K562 (cell line): ENCODE measurements around the gene CGN. TPM values are rescaled to one million over a fixed set of nuclear protein-coding genes. Genes with fewer than 3 reads are reported as not detected.

ENCODE experiments used
- ATAC-seq: fragments of 200-7000 bp; cut with Tn5 transposase; 3 replicates; pipeline ENCODE4 v1.9.1; 2020; ENCODE audit warnings: moderate library complexity
- BruUV-seq: library from RNA; stranded (reverse); fragments of 400-500 nt; replicated peaks from 2 replicates; lab custom pipeline; 2021; lab: Mats Ljungman, UMichigan
- CTCF ChIA-PET: fragments of 300-600 bp; formaldehyde crosslinking; extraction: SDS; loops from one replicate; lab custom pipeline; 2021; ENCODE audit warnings: low intra/inter-chr PET ratio; lab: Yijun Ruan, JAX
- POLR2A ChIA-PET: fragments of 300-600, 350-650 bp; sonication (Branson Sonifier 250); formaldehyde crosslinking; extraction: SDS; loops from one replicate; lab custom pipeline; 2021; ENCODE audit warnings: antibody characterized with exemption, inconsistent platforms; lab: Yijun Ruan, JAX
- DNase-seq, 4 experiments: peaks; one replicate each; pipeline versions ENCODE4 v3.0.0 to v3.0.0-alpha.2; 2011 to 2018; ENCODE audit warnings: low spot score in 3 of 4, mixed read lengths in 3 of 4; ENCODE audit errors: extremely low read depth in 1 of 4
- FAIRE-seq: peaks from 2 replicates; lab custom pipeline; 2011; peaks lifted over from hg19 to GRCh38; lab: Jason Lieb, UNC
- H2AFZ ChIP-seq: 2 replicates; pipeline ENCODE4 v1.6.0; 2011; ENCODE audit warnings: low read depth, low read length, control low read depth, inconsistent platforms
- H3K27ac ChIP-seq: fragments of 200-600 bp; 3 replicates; pipeline ENCODE4 v1.8.0; 2011; ENCODE audit warnings: low read depth, mild to moderate bottlenecking, control low read depth, inconsistent platforms, low read length, moderate library complexity, mixed read lengths; ENCODE audit errors: extremely low read depth
- H3K27me3 ChIP-seq, 2 experiments: fragments of 300-600 bp in 1 of 2; 2 replicates in 1 of 2; 3 replicates in 1 of 2; pipeline versions ENCODE4 v1.6.0 to v1.8.0; 2011; ENCODE audit warnings: inconsistent platforms in 2 of 2, low read length in 2 of 2, mild to moderate bottlenecking in 1 of 2, mixed read lengths in 1 of 2, moderate library complexity in 1 of 2; ENCODE audit not compliant: control insufficient read depth in 2 of 2, insufficient read depth in 2 of 2
- H3K36me3 ChIP-seq: fragments of 300-600 bp; 3 replicates; pipeline ENCODE4 v1.8.0; 2011; ENCODE audit warnings: mild to moderate bottlenecking, low read length, inconsistent platforms; ENCODE audit not compliant: control insufficient read depth, insufficient read depth
- H3K4me1 ChIP-seq, 2 experiments: fragments of 200-600 bp in 1 of 2; replicated peaks in 1 of 2; 2 replicates in 1 of 2; 3 replicates in 1 of 2; pipeline versions ENCODE4 v1.5.1 to v1.8.0; 2011; ENCODE audit warnings: inconsistent platforms in 2 of 2, low read length in 2 of 2, mild to moderate bottlenecking in 1 of 2, mixed read lengths in 1 of 2, moderate library complexity in 1 of 2; ENCODE audit not compliant: control insufficient read depth in 2 of 2, insufficient read depth in 2 of 2
- H3K4me2 ChIP-seq: 2 replicates; pipeline ENCODE4 v1.6.1; 2011; ENCODE audit warnings: low read length, control low read depth, inconsistent platforms, mixed read lengths; ENCODE audit not compliant: insufficient read depth
- H3K4me3 ChIP-seq: fragments of 200-600 bp; sonication (generic), shearing (Covaris generic); 2 replicates; pipeline ENCODE4 v1.5.1; 2016; ENCODE audit warnings: control low read depth, inconsistent platforms
- H3K79me2 ChIP-seq: fragments of 200-600 bp; 3 replicates; pipeline ENCODE4 v1.8.0; 2011; ENCODE audit warnings: low read length, inconsistent platforms; ENCODE audit not compliant: control insufficient read depth, insufficient read depth
- H3K9ac ChIP-seq, 2 experiments: 2 replicates each; pipeline versions ENCODE4 v1.6.0 to v1.6.1; 2011; ENCODE audit warnings: low read depth in 2 of 2, low read length in 2 of 2, control low read depth in 1 of 2, inconsistent platforms in 1 of 2, mild to moderate bottlenecking in 1 of 2, mixed read lengths in 1 of 2; ENCODE audit not compliant: insufficient read depth in 1 of 2
- H3K9me1 ChIP-seq: one replicate; pipeline ENCODE4 v1.6.0; 2011; ENCODE audit warnings: inconsistent platforms, mild to moderate bottlenecking, low read length, moderate library complexity; ENCODE audit not compliant: control insufficient read depth, insufficient read depth
- H3K9me3 ChIP-seq: replicated peaks from 2 replicates; pipeline ENCODE4 v1.5.1; 2011; ENCODE audit warnings: low read depth, low read length, inconsistent platforms; ENCODE audit not compliant: control insufficient read depth, insufficient read depth
- H4K20me1 ChIP-seq: replicated peaks from 2 replicates; pipeline ENCODE4 v1.6.1; 2011; ENCODE audit warnings: low read length, inconsistent platforms, mixed read lengths; ENCODE audit not compliant: control insufficient read depth, insufficient read depth
- ARID4B ChIP-seq: sonication (generic); formaldehyde crosslinking; IDR thresholded peaks from 2 replicates; pipeline ENCODE4 v1.8.0; 2022; ENCODE audit warnings: mild to moderate bottlenecking, missing genetic modification reagents
- ATF3 ChIP-seq, 2 experiments: fragments of 450-650 bp in 1 of 2; sonication (generic) in 1 of 2; formaldehyde crosslinking in 1 of 2; IDR thresholded peaks in 1 of 2; conservative IDR thresholded peaks in 1 of 2; 2 replicates each; pipeline versions ENCODE4 v1.6.1 to v1.8.1; 2016 to 2023; ENCODE audit warnings: mild to moderate bottlenecking in 2 of 2, moderate library complexity in 2 of 2, inconsistent platforms in 1 of 2, missing genetic modification reagents in 1 of 2
- BCOR ChIP-seq: fragments of 450-650 bp; IDR thresholded peaks from 2 replicates; pipeline ENCODE4 v1.6.1; 2016
- DNMT1 ChIP-seq: fragments of 450-650 bp; IDR thresholded peaks from 2 replicates; pipeline ENCODE4 v1.6.1; 2016; ENCODE audit warnings: antibody characterized with exemption, mild to moderate bottlenecking
- KLF6 ChIP-seq: fragments of 250-450 bp; sonication (Bioruptor Pico); IDR thresholded peaks from 2 replicates; pipeline ENCODE4 v1.4.0; 2020; ENCODE audit warnings: mild to moderate bottlenecking, moderate library complexity, borderline replicate concordance
- NFE2L1 ChIP-seq: fragments of 450-650 bp; IDR thresholded peaks from 2 replicates; pipeline ENCODE4 v1.6.1; 2016; ENCODE audit warnings: missing genetic modification characterization, low read depth, mild to moderate bottlenecking, missing compliant biosample characterization, moderate library complexity, borderline replicate concordance
- POLR2AphosphoS2 ChIP-seq: IDR thresholded peaks from 2 replicates; pipeline ENCODE4 v1.6.1; 2012; ENCODE audit warnings: low read length, improper control_type of control experiment
- RAD21 ChIP-seq, 2 experiments: fragments of 250-450 bp in 1 of 2; fragments of 450-650 bp in 1 of 2; sonication (Bioruptor Pico) in 1 of 2; formaldehyde crosslinking in 1 of 2; IDR thresholded peaks in 1 of 2; conservative IDR thresholded peaks in 1 of 2; 2 replicates each; pipeline versions ENCODE4 v1.4.0 to v1.8.0; 2020 to 2022; ENCODE audit warnings: mild to moderate bottlenecking in 2 of 2, moderate library complexity in 1 of 2
- RBM17 ChIP-seq: fragments of 200-400 bp; formaldehyde crosslinking; IDR thresholded peaks from 2 replicates; pipeline ENCODE4 v1.6.1; 2017; ENCODE audit warnings: low read depth, mild to moderate bottlenecking, low read length, borderline replicate concordance
- SMARCE1 ChIP-seq: fragments of 450-650 bp; IDR thresholded peaks from 2 replicates; pipeline ENCODE4 v1.7.1; 2016; ENCODE audit warnings: mild to moderate bottlenecking
- SPI1 ChIP-seq: IDR thresholded peaks from 2 replicates; pipeline ENCODE4 v1.6.1; 2011; ENCODE audit warnings: low read depth, low read length, control low read depth, borderline replicate concordance
- STAG1 ChIP-seq: sonication (generic); formaldehyde crosslinking; IDR thresholded peaks from 2 replicates; pipeline ENCODE4 v1.5.0; 2020; ENCODE audit warnings: missing genetic modification reagents, borderline replicate concordance
- TCF3 ChIP-seq: sonication (generic); formaldehyde crosslinking; IDR thresholded peaks from 2 replicates; pipeline ENCODE4 v1.4.0; 2020; ENCODE audit warnings: mild to moderate bottlenecking, missing genetic modification reagents
- WGBS: fragments of 100-300 bp; shearing (Covaris generic); methylation state at CpG from one replicate; pipeline ENCODE4 v1.1.6; 2016; ENCODE audit warnings: low coverage, mixed read lengths; ENCODE audit not compliant: insufficient coverage; ENCODE audit errors: missing lambda C conversion rate; 5-methylcytosine and 5-hydroxymethylcytosine counted together
- in situ Hi-C: fragments of 300-500 bp; cut with MboI; formaldehyde crosslinking; loops from 4 replicates; pipeline ENCODE4 v1.15.0; 2018; ENCODE audit warnings: inconsistent platforms, mixed read lengths
- intact Hi-C: fragments of 100-400 bp; cut with micrococcal nuclease; formaldehyde crosslinking; loops from 2 replicates; pipeline ENCODE4 v1.14.2; 2022
- polyA plus RNA-seq, 8 experiments: library from polyadenylated mRNA; depleted of rRNA in 4 of 8; stranded (reverse) in 5 of 8; unstranded in 3 of 8; fragments of >200 nt; fragmentation: Nextera tagmentation in 2 of 8; fragmentation: Illumina TruSeq in 1 of 8; extraction: Ambion mirVana in 2 of 8; extraction: Trizol in 1 of 8; gene quantifications; 2 replicates each; pipeline versions ENCODE4 v1.2.1 to v1.2.3, GENCODE V29; 2011 to 2014; ENCODE audit warnings: inconsistent platforms in 1 of 8, missing spikeins in 1 of 8
- total RNA-seq, 7 experiments: library from RNA; depleted of rRNA in 6 of 7; stranded (reverse); fragments of >200 nt in 6 of 7; fragmentation: Illumina TruSeq in 2 of 7; extraction: Trizol in 2 of 7; gene quantifications; 2 replicates each; pipeline versions ENCODE4 v1.2.1 to v1.2.3, GENCODE V29; 2011 to 2021; ENCODE audit warnings: low replicate concordance in 1 of 7

CGN gene
- total and polyA plus RNA-seq, 9 of the 15 experiments (the other 6 are each of a cell fraction or from before 2014, with no cell fraction given) = 0.03 to 1.4 (median 0.14) TPM; not detected in 2

- intact Hi-C loops = loop anchor here (5.0 kb wide), 1 partner anchor 33 kb away; the partner anchor contains the start of gene TUFT1
- no peaks in the 10 kb centered on the region for H3K9me1 ChIP-seq
- H3K27ac ChIP-seq = peak overlapping the region; percentile 58
- H3K9ac ChIP-seq = peak overlapping the region; percentile 0 to 37; a peak in 2 of 4 replicates
- ChIA-PET POLR2A (interaction anchor here (0.5 to 1.4 kb wide), 4 partner anchors 9 to 300 kb away, joined by 3 to 6 read pairs (median 4); no protein-coding TSS in a partner anchor), CTCF (no interaction called here)
- H2AFZ ChIP-seq = peak overlapping the region; percentile 94
- in situ Hi-C loops = no loop called here
- no peaks in the 10 kb centered on the region for H3K79me2 ChIP-seq
- BruUV-seq = no TSS peak
- H3K27me3 ChIP-seq = no peaks in the 10 kb centered on the region
- no peaks in the 10 kb centered on the region; the same call in 2 of the 3 replicates for H3K36me3 ChIP-seq
- H3K4me2 ChIP-seq = peak overlapping the region; percentile 67; the same call in 1 of the 2 replicates
- peaks cover 8 to 26% of the 10 kb centered on the region in 2 experiments; a peak in 4 of 5 replicates for H3K4me1 ChIP-seq
- no peaks in the 10 kb centered on the region for H4K20me1 ChIP-seq
- WGBS = 29% methylated on average over 12 of the region's 12 CpGs
- ATAC-seq (peak; percentile 100), FAIRE-seq (peak; percentile 93), DNase-seq (peak; percentile 83 to 94 (median 86))
- H3K4me3 ChIP-seq = no peak overlapping the region
- no peaks in the 10 kb centered on the region for H3K9me3 ChIP-seq
- TF ChIP-seq TCF3 (CRISPR knock-in tag) (peak; percentile 12; the same call in 1 of the 2 replicates), SPI1 (peak; percentile 44; the same call in 1 of the 2 replicates), BCOR (no peak), RAD21 (CRISPR knock-in tag; conservative IDR thresholded peaks at IDR 0.05 in 1 of 2, IDR thresholded peaks at IDR 0.05 in 1 of 2) (no peak), NFE2L1 (tag) (no peak), KLF6 (peak; percentile 6; the same call in 1 of the 2 replicates), ATF3 (IDR thresholded peaks at IDR 0.05) (peak; percentile 97), ATF3 (CRISPR knock-in tag; conservative IDR thresholded peaks at IDR 0.05) (peak; percentile 79), SMARCE1 (peak; percentile 79), POLR2AphosphoS2 (no peak), ARID4B (CRISPR knock-in tag) (no peak), STAG1 (no peak), DNMT1 (no peak), RBM17 (no peak)
Observed at GRCh38 chr1:151574575-151575529, 63.7 kb downstream of the CGN start.
